ENCODE results near the gene MRC1. TPM values are rescaled to one million over a fixed set of nuclear protein-coding genes. Genes with fewer than 3 reads are reported as not detected.

MRC1 gene
- total RNA-seq, 1 donor from 2014 or later, result 13.1 TPM

DNA sequence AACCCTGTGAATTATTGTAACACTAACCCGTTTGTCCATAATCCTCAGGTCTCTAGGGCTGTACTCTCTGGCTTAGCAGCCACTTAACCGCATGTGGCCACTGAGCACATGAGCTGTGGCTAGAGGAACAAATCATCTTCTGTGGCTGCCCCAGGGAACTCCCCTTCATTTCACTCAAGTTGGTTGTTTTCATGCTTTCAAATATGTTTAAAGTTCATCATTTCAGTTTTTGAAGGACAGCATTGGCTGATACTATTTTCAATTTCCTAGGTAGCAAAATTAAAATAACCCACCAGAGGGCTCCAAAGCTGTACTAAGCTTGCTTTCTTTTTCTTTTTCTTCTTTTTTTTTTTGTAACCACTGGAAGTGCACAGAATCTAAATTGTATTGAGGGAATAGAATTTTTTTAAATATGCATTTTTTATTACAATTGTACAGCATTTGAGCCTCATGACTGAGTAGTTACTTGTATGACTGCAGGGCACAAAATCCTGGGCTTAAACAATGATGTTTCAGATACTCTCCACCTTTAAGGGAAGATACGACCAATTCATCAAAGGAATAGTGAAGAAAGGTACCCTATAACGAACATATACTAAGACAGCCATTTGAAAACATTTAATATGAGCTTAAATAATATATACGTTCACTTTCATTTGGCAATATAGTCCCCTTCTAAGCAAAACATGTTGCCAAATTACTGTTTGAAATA, 38.6 kb downstream of the MRC1 start:
- no peak for DNase-seq (ENCODE audit: low spot score)

DNA sequence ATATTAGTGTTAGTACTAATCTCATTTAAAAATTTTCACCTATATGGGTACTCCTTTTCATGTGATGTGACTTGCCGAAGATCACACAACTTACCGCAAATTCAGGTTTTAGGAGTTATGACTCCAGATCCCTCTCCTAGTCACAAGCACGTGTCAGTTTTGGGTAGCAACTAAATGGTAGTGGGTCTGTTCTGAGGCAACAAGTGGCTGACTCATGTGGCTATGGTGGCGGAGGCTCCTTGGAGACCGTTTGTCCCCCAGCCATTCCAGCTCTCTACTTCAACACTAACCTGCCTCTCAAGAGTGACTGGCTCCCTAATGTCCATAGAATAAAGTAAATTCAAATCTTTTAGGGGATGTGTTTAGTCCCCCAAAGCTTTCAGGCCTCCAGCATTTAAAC, 39.5 kb downstream of the MRC1 start:
- no peak for DNase-seq (ENCODE audit: low spot score)

DNA sequence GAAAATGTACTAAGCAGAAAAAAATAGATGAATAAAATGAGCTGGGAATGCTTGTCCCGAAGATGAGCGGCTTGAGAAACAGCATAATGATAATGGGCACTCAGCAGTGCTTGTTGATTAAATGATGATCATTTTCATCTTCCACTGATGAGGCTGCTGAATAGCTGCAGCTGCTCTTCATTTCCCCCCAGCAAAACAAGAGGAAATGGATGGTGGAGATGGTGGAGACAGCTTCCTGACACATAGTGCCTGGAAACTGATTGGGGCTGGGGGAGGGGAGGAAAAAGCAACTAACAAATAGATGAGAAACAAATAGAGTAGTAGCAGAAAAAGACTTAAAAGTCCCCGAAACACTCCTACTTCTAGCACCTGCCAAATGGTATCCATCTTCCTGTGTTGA, 41.4 kb downstream of the MRC1 start:
- DNase-seq (ENCODE audit: low spot score), result no peak

GRCh38 chr10:17851611-17852010, 42.5 kb downstream of the MRC1 start:
- no peak for DNase-seq (ENCODE audit: low spot score)

DNA sequence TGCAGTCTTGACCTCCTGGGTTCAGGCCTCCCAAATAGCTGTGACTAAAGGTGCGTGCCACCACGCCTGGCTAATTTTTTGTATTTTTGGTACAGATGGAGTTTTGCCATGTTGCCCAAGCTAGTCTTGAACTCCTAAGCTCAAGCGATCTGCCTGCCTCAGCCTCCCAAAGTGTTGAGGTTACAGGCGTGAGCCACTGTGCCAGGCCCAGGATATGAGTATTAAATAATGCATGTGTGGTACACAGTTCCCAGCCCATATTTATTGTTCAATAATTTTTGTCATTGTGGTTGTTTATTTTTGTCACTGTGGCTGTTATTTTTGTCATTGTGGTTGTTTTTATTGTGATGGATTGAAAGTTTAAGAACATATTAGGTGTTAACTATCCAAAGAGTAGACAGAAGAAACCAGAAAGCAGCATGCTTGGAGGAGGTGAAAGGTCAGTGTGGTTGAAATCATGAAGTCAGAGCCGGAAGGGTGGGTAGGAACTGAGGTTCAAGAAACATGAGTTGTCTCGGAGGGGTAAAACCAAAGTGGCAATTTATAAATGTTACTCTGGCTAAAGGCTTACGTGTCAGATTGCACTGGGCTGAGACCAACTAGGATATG, 45.0 kb downstream of the MRC1 start:
- DNase-seq (ENCODE audit: low spot score), result no peak

DNA sequence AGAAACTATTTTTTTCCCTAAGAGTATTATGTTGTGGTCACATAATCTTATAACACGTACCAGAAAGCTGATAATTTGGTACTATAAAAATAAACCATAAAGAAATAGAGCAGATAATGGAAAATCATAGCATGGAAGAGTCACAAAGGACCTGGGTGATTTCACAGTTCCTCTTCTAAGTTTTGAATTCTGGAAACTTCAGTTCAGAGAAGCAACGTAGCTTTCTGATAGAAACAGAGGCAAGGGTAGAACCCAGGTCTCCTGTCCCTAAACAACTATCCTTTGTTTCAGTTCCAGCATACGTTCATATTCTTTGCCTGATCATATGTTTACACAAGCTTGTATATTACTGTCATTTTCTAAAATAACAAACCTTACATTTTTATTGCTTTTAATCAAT, 47.9 kb downstream of the MRC1 start:
- DNase-seq (ENCODE audit: low spot score), result no peak

DNA sequence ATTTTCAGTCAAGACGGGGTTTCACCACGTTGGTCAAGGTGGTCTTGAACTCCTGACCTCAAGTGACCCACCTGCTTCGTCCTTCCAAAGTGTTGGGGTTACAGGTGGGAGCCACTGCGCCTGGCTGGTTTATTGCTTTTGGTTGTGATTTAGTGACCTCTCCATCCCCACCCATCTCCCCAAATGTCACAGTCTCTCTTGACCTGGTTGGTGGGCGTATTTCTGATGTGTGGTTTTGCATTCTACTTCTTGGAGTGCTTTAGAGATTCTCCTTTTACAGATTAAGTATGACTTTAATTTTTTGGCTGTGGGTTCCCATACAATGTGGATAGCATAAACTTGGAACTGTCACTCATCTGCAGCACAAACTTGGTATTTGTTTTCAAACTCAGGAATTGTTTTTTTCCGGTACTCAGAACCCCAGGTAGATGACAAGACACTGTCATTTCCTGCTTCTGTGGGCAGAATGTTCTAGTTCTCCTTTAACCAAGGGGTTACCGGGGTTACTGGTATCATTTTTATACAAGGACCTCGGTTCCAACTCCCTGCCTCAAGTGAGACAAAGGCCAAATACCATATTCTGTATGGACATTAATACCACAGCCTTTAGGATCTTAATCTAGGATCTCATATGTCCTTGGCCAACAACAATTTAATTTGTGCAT, 50.5 kb downstream of the MRC1 start:
- no peak for DNase-seq (ENCODE audit: low spot score)

DNA sequence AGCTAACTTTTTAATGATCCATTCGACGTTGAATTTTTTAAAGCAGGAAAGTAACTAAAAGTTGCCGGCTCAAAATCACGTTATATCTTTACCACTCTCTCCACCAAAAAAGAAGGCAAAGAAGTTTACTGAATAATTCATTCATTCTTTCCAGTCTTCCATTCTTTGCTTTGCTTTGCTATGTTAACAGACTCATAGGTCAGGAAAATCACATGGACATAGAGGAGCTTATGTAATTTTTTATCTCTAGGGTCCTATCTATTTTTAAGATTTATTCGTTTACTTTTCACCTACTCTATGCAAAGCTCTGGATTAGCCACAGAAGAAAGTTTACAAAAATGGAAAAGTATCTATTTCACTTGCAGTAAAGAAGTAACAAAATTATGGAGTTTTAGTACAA, 52.6 kb downstream of the MRC1 start:
- DNase-seq (ENCODE audit: low spot score), result no peak

DNA sequence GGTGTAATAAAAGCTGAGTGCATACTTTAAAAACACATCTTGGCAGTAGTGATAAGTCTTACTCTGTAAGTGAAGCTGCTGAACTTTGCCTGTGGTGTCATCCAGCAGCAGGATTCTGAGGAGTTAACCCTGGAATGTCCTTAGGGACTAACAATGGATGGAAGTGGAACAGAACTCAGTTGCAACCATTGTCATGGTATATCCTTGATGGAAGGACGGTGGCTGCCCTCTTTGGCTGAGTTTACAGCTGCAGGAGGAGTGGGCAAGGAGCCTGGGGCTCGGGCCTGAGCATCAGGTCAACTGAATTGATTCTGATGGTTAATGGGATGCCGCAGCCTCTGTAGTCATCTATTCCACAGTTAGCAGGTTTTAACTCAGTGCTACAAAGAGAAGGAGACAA, 56.2 kb downstream of the MRC1 start:
- DNase-seq (ENCODE audit: low spot score), result no peak

GRCh38 chr10:17866346-17866745, 57.2 kb downstream of the MRC1 start:
- DNase-seq (ENCODE audit: low spot score), result no peak

DNA sequence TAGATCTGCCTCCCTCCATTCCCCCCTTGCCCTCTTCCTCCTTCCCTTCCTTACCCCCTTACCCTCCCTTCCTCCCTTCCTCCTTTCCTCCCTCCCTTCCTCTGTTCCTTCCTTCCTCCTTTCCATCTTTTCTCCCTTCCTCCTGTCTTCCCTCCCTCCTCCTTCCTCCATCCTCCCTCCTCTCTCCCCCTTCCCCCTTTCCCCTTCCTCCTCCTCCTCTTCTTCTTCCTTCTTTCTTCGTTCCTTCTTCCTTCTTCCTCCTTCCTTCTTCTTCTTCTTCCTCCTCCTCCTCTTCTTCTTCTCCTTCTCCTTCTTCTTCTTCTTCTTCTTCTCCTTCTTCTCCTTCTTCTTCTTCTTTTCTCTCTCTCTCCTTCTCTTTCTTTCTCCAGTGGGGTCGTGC, 57.9 kb downstream of the MRC1 start:
- no peak for DNase-seq (ENCODE audit: low spot score)

DNA sequence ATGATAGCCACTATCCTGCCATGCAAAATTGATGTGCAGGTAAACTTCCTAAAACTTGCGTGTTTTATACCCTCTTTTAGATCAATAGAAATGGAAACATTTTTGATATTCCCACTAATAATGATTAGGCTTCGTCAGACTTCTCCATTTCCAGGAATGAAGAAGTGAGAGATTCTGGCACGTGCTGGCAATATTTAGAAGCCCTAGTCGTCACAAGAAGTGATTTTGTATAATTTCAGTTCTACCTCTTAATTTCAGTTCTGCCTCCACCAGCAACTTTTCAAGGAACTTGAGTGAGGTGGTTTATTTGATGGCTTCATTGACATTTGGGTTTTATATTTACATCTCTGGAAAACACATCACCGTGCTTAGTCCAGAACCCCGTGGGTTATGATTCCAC, 61.9 kb downstream of the MRC1 start:
- no peak for DNase-seq (ENCODE audit: low spot score)

- DNase-seq (ENCODE audit: low spot score), result no peak
These were observed 63.3 kb downstream of the MRC1 start for GRCh38 chr10:17872191-17873091.

GRCh38 chr10:17873946-17874345, 64.8 kb downstream of the MRC1 start:
- DNase-seq (ENCODE audit: low spot score), result no peak

DNA sequence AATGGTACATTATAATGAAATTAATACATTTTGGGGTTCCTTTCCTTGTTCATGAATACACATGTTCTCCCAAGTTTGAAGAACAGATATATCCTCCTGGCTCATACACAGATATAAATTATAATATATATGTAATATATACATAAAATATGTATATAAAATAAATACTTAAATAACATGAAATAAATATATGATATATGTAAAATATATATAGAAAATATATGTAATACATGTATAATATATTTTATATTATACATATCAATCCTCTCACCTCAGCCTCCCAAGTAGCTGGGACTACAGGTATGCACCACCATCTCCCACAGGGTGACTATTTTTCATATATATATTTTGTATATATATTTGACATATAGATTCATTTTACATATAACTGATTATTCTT, 68.0 kb downstream of the MRC1 start:
- no peak for DNase-seq (ENCODE audit: low spot score)

- DNase-seq (ENCODE audit: low spot score), result no peak
These were observed 69.7 kb downstream of the MRC1 start for GRCh38 chr10:17878896-17879295.

- no peak for DNase-seq (ENCODE audit: low spot score)
These were observed 71.5 kb downstream of the MRC1 start for GRCh38 chr10:17880601-17881000.

DNA sequence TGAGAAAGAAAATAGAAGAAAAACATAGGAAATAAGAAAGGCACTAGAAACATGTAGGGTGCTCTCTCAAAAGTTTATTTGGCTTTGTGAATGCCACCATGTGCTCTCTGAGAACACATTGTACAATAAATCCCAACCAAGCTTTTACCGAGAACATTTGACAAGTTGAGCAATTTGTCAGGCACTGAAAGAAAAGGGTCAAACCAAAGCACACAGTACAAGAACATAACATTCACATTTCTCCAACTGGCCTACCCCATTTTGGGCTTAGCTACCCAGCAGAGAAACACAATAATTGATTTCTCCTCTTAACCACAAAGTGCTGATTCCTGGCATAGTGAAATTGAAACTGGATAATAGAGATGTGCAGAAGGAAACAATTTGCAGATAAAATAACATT, 73.4 kb downstream of the MRC1 start:
- no peak for DNase-seq (ENCODE audit: low spot score)

- no peak for DNase-seq (ENCODE audit: low spot score)
These were observed 74.5 kb downstream of the MRC1 start for GRCh38 chr10:17883621-17884020.

- no peak for DNase-seq (ENCODE audit: low spot score)
These were observed 79.0 kb downstream of the MRC1 start for GRCh38 chr10:17888189-17888588.

GRCh38 chr10:17891435-17891834, 82.3 kb downstream of the MRC1 start:
- no peak for DNase-seq (ENCODE audit: low spot score)

GRCh38 chr10:17904564-17904963, 95.4 kb downstream of the MRC1 start:
- DNase-seq (ENCODE audit: low spot score), result no peak
